ENCODE data around the gene APOO. TPM values are rescaled to one million over a fixed set of nuclear protein-coding genes. Genes with fewer than 3 reads are reported as not detected.
"Not testable (repeated sequence)": the region's sequence is repeated elsewhere in the genome, so short reads cannot be mapped to it uniquely, and the experiment has no call there.

The APOO gene
- total RNA-seq, 1 donor from 2014 or later: 81.0 TPM

DNA sequence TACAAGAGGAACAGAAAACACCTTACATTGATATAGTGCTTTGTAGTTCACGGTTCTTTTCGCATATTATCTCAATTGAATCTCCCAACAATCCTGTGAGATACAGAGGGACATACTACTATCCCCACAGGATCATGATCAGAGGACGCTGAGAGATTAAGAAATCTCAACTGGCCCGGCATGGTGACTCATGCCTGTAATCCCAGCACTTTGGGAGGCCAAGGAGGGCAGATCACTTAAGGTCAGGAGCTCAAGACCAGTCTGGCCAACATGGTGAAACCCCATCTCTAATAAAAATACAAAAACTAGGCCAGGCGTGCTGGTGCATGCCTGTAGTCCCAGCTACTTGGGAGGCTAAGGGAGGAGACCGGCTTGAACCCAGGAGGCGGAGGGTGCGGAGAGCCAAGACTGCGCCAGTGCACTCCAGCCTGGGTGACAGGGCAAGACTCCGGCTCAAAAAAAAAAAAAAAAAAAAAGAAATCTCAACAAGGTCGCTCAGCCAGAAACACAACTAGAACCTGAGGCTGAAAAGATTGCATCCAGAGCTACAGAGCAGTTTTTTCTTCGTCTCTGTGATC lies 7.4 kb downstream of the APOO start:
- H3K27ac ChIP-seq: no peak overlapping the region
- no peak overlapping the region for H3K27ac Mint-ChIP-seq

DNA sequence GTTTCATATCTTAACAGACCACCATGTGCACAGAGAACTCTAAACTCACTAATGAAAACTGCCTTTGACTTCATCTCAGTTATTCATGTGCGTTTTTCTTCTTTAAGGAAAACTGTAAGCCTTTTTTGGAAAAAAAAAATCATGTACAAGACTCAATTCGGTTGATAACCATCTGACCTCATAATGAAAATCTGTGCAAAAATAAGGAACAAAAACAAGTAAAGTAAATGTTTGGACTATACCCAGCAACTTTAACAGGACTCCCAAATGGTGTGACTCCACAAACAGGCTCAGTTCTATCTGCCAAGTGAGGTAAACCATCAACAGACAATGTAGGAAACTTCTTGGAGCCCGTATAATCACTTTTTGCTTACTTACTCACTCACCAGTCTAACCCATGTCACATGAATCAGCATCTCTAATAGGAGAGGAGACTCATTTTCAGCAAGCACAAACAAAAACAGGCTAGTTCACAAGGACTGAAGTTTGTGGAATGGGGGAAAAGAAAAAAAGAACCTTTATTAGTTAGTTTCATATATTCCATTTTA lies 9.3 kb downstream of the APOO start:
- H3K27ac Mint-ChIP-seq: no peak overlapping the region
- peaks cover 6% of the 10 kb centered on the region for H3K9me3 Mint-ChIP-seq
- H3F3A ChIP-seq (ENCODE audit: low read depth): peaks cover 8% of the 10 kb centered on the region
- no peak overlapping the region for H3K4me2 ChIP-seq
- no peaks in the 10 kb centered on the region for H3K27me3 ChIP-seq
- no peak overlapping the region for H2AFZ ChIP-seq (replicated peaks)
- H3K36me3 Mint-ChIP-seq: peaks cover 19% of the 10 kb centered on the region
- H3K36me3 ChIP-seq: no peaks in the 10 kb centered on the region
- H3K27ac ChIP-seq: no peak overlapping the region
- no peaks in the 10 kb centered on the region for H4K20me1 ChIP-seq (ENCODE audit: low read depth)
- DNase-seq (ENCODE audit: low spot score): no peak
- H3K4me1 ChIP-seq: peaks cover 16% of the 10 kb centered on the region
- H3K4me3 ChIP-seq: no peak overlapping the region
- no peaks in the 10 kb centered on the region for H3K9me3 ChIP-seq (ENCODE audit: low read depth)
- TF ChIP-seq EZH2phosphoT487 (IDR thresholded peaks at IDR 0.05) (no peak), EZH2 (IDR thresholded peaks at IDR 0.05) (no peak)
- TF ChIP-seq, protein P1, sequence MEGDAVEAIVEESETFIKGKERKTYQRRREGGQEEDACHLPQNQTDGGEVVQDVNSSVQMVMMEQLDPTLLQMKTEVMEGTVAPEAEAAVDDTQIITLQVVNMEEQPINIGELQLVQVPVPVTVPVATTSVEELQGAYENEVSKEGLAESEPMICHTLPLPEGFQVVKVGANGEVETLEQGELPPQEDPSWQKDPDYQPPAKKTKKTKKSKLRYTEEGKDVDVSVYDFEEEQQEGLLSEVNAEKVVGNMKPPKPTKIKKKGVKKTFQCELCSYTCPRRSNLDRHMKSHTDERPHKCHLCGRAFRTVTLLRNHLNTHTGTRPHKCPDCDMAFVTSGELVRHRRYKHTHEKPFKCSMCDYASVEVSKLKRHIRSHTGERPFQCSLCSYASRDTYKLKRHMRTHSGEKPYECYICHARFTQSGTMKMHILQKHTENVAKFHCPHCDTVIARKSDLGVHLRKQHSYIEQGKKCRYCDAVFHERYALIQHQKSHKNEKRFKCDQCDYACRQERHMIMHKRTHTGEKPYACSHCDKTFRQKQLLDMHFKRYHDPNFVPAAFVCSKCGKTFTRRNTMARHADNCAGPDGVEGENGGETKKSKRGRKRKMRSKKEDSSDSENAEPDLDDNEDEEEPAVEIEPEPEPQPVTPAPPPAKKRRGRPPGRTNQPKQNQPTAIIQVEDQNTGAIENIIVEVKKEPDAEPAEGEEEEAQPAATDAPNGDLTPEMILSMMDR (IDR thresholded peaks at IDR 0.05): no peak
- peaks cover 21% of the 10 kb centered on the region for H3K4me1 Mint-ChIP-seq
- H3K9ac ChIP-seq: no peak overlapping the region
- H3K27me3 Mint-ChIP-seq (ENCODE audit: insufficient read depth, low read depth): no peaks in the 10 kb centered on the region
- H3K4me3 Mint-ChIP-seq: no peak overlapping the region
- H3K79me2 ChIP-seq (ENCODE audit: low read depth): peaks cover 45% of the 10 kb centered on the region

More for the DNA sequence above, 7.4 kb downstream of the APOO start:
- Histone ChIP-seq H3K36me3 (no peaks in the 10 kb centered on the region), H3F3A (ENCODE audit: low read depth) (peaks cover 13% of the 10 kb centered on the region), H3K4me2 (no peak overlapping the region), H3K4me1 (peaks cover 16% of the 10 kb centered on the region), H3K9ac (no peak overlapping the region), H4K20me1 (ENCODE audit: low read depth) (no peaks in the 10 kb centered on the region), H3K9me3 (ENCODE audit: low read depth) (no peaks in the 10 kb centered on the region), H3K4me3 (no peak overlapping the region), H3K79me2 (ENCODE audit: low read depth) (peaks cover 41% of the 10 kb centered on the region), H3K27me3 (no peaks in the 10 kb centered on the region), H2AFZ (replicated peaks) (no peak overlapping the region)
- Mint-ChIP-seq H3K9me3 (peaks cover 3% of the 10 kb centered on the region), H3K36me3 (peaks cover 15% of the 10 kb centered on the region), H3K4me3 (no peak overlapping the region), H3K27me3 (ENCODE audit: insufficient read depth, low read depth) (no peaks in the 10 kb centered on the region), H3K4me1 (peaks cover 26% of the 10 kb centered on the region)
- no peak for DNase-seq (ENCODE audit: low spot score)
- TF ChIP-seq EZH2 (IDR thresholded peaks at IDR 0.05) (no peak), EZH2phosphoT487 (IDR thresholded peaks at IDR 0.05) (no peak)

DNA sequence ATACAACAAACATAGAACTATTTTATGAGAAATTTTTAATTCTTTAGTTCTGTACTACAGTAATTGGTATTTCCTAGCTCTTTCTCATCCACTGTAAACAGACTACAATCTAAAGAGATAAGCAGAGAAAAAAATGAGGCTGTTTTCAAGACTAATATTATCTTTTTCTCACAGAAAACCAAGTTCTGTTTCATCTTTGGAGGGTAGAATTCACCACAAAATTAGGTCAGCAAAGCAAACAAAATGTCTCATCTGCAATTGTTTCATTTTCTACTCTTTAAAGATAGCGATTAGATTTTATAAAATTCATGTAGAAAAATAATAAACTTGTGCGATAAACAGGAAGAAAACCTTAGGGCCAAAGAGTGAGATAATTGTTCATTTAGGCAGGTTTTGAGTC lies 10.8 kb downstream of the APOO start:
- H3K27ac Mint-ChIP-seq: no peak overlapping the region

DNA sequence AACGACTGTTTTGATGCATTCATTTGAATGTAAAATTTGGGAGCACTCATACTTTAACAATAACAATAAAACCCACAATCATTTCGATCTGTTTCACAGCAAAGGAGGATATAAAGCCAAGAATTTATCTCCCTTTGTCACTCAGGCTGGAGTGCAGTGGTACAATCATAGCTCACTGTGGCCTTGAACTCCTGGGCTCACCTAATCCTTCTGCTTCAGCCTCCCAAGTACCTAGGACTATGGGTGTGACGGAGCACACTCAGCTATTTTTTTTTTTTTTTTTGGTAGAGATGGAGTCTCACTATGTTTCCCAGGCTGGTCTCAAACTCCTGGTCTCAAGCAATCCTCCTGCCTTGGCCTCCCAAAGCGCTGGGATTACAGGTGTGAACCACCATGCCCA lies 11.2 kb downstream of the APOO start:
- H3K36me3 Mint-ChIP-seq: peaks cover 23% of the 10 kb centered on the region
- not testable (repeated sequence) for H3K27me3 Mint-ChIP-seq (ENCODE audit: insufficient read depth, low read depth); H3K36me3 ChIP-seq; H3K27ac ChIP-seq; H3K27ac Mint-ChIP-seq; H3K4me3 Mint-ChIP-seq; H3K9me3 ChIP-seq (ENCODE audit: low read depth); H3K4me1 ChIP-seq; H3K4me2 ChIP-seq; H2AFZ ChIP-seq (replicated peaks); DNase-seq (ENCODE audit: low spot score); H3K9ac ChIP-seq; H3F3A ChIP-seq (ENCODE audit: low read depth); H3K4me3 ChIP-seq; H3K27me3 ChIP-seq; H3K9me3 Mint-ChIP-seq; H4K20me1 ChIP-seq (ENCODE audit: low read depth)
- peaks cover 21% of the 10 kb centered on the region for H3K4me1 Mint-ChIP-seq
- peaks cover 44% of the 10 kb centered on the region for H3K79me2 ChIP-seq (ENCODE audit: low read depth)

More for the DNA sequence above, 10.8 kb downstream of the APOO start:
- peaks cover 10% of the 10 kb centered on the region for H3K9me3 Mint-ChIP-seq
- Histone ChIP-seq H3K27me3 (no peaks in the 10 kb centered on the region), H3K79me2 (ENCODE audit: low read depth) (peaks cover 45% of the 10 kb centered on the region), H3F3A (ENCODE audit: low read depth) (no peaks in the 10 kb centered on the region), H3K4me3 (no peak overlapping the region), H3K4me2 (no peak overlapping the region), H3K9ac (no peak overlapping the region), H3K27ac (no peak overlapping the region), H3K4me1 (peaks cover 12% of the 10 kb centered on the region), H3K36me3 (no peaks in the 10 kb centered on the region), H4K20me1 (ENCODE audit: low read depth) (no peaks in the 10 kb centered on the region), H3K9me3 (ENCODE audit: low read depth) (no peaks in the 10 kb centered on the region), H2AFZ (replicated peaks) (no peak overlapping the region)
- DNase-seq (ENCODE audit: low spot score): no peak
- no peak overlapping the region for H3K4me3 Mint-ChIP-seq
- H3K4me1 Mint-ChIP-seq: peaks cover 21% of the 10 kb centered on the region
- TF ChIP-seq EZH2phosphoT487 (IDR thresholded peaks at IDR 0.05) (no peak), EZH2 (IDR thresholded peaks at IDR 0.05) (no peak)
- TF ChIP-seq, protein P1 (IDR thresholded peaks at IDR 0.05): no peak
- H3K27me3 Mint-ChIP-seq (ENCODE audit: insufficient read depth, low read depth): no peaks in the 10 kb centered on the region
- H3K36me3 Mint-ChIP-seq: peaks cover 23% of the 10 kb centered on the region

DNA sequence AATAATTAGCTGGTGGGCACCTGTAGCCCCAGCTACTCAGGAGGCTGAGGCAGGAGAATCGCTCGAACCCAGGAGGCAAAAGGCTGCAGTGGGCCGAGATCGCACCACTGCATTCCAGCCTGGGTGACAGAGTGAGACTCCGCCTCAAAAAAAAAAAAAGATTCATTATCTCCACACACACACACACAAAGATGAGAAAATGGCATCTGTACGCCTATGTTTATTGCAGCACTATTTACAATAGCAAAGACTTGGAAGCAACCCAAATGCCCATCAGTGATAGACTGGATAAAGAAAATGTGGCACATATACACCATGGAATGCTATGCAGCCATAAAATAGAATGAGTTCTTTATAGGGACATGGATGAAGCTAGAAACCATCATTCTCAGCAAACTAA lies 12.7 kb downstream of the APOO start:
- H3K4me3 ChIP-seq; H2AFZ ChIP-seq (replicated peaks); H3K27me3 ChIP-seq; H3F3A ChIP-seq (ENCODE audit: low read depth); H3K4me2 ChIP-seq; H3K9me3 ChIP-seq (ENCODE audit: low read depth); H3K4me3 Mint-ChIP-seq; H3K27me3 Mint-ChIP-seq (ENCODE audit: insufficient read depth, low read depth); H3K9ac ChIP-seq; H3K4me1 ChIP-seq; H4K20me1 ChIP-seq (ENCODE audit: low read depth); H3K27ac Mint-ChIP-seq; DNase-seq (ENCODE audit: low spot score); H3K27ac ChIP-seq; H3K36me3 ChIP-seq: not testable (repeated sequence)
- Mint-ChIP-seq H3K36me3 (peaks cover 26% of the 10 kb centered on the region), H3K9me3 (peaks cover 13% of the 10 kb centered on the region), H3K4me1 (peaks cover 18% of the 10 kb centered on the region)
- peaks cover 29% of the 10 kb centered on the region for H3K79me2 ChIP-seq (ENCODE audit: low read depth)
